H1 (cell line): Measurements from ENCODE around the gene FGF1. TPM values are rescaled to one million over a fixed set of nuclear protein-coding genes. Genes with fewer than 3 reads are reported as not detected.
A peak's percentile ranks its signal among the peaks of the same experiment; 100 is the strongest.

ENCODE experiments used
- CTCF ChIA-PET: fragments of 300-600 bp; sonication (Branson Sonifier 250); formaldehyde crosslinking; loops from one replicate; lab custom pipeline; 2021; ENCODE audit not compliant: partially characterized antibody; lab: Charles Lee
- POLR2A ChIA-PET: fragments of 300-600 bp; sonication (Branson Sonifier 250); formaldehyde crosslinking; loops from one replicate; lab custom pipeline; 2021; ENCODE audit warnings: inconsistent platforms; ENCODE audit not compliant: partially characterized antibody; lab: Charles Lee
- DNase-seq, 2 experiments: peaks; one replicate each; pipeline versions ENCODE4 v3.0.0 to v3.0.0-alpha.2; 2010 to 2022; ENCODE audit warnings: low spot score in 2 of 2, low read depth in 1 of 2, mixed read lengths in 1 of 2
- FAIRE-seq: peaks from 2 replicates; lab custom pipeline; 2011; peaks lifted over from hg19 to GRCh38; lab: Jason Lieb, UNC
- H2AFZ ChIP-seq: 2 replicates; pipeline ENCODE4 v1.8.1; 2012; ENCODE audit warnings: low read length, inconsistent platforms
- H2AK5ac ChIP-seq: 2 replicates; pipeline ENCODE4 v1.6.1; 2013; ENCODE audit warnings: low read depth, low read length
- H2BK120ac ChIP-seq: replicated peaks from 2 replicates; pipeline ENCODE3; 2013; ENCODE audit warnings: low read depth, low read length, inconsistent platforms
- H2BK12ac ChIP-seq: 2 replicates; pipeline ENCODE4 v1.6.1; 2013; ENCODE audit warnings: low read depth, low read length
- H2BK15ac ChIP-seq: 2 replicates; pipeline ENCODE4 v1.6.1; 2013; ENCODE audit warnings: low read length
- H2BK20ac ChIP-seq: 2 replicates; pipeline ENCODE4 v1.6.1; 2013; ENCODE audit warnings: low read length
- H2BK5ac ChIP-seq: 2 replicates; pipeline ENCODE4 v1.6.1; 2013; ENCODE audit warnings: low read depth, low read length
- H3K14ac ChIP-seq: 2 replicates; pipeline ENCODE4 v1.6.1; 2013; ENCODE audit warnings: inconsistent platforms; ENCODE audit not compliant: insufficient read length
- H3K18ac ChIP-seq: 2 replicates; pipeline ENCODE4 v1.6.1; 2013; ENCODE audit warnings: low read length; ENCODE audit errors: extremely low read depth
- H3K23ac ChIP-seq: 2 replicates; pipeline ENCODE4 v1.6.1; 2013; ENCODE audit warnings: inconsistent platforms; ENCODE audit not compliant: insufficient read length
- H3K23me2 ChIP-seq: 2 replicates; pipeline ENCODE4 v1.6.1; 2013; ENCODE audit warnings: low read depth, low read length
- H3K27ac ChIP-seq: 2 replicates; pipeline ENCODE4 v1.6.1; 2011; ENCODE audit warnings: low read depth, low read length, inconsistent platforms
- H3K27me3 ChIP-seq, 4 experiments: replicated peaks in 1 of 4; 1 replicate in 1 of 4; 2 replicates in 3 of 4; pipeline versions ENCODE4 v1.6.1 to v1.8.1; 2011 to 2013; ENCODE audit warnings: low read length in 3 of 4, mild to moderate bottlenecking in 3 of 4, inconsistent platforms in 2 of 4, mixed read lengths in 2 of 4, moderate library complexity in 1 of 4; ENCODE audit not compliant: control insufficient read depth in 3 of 4, insufficient read depth in 3 of 4; ENCODE audit errors: extremely low read depth in 1 of 4
- H3K36me3 ChIP-seq, 4 experiments: 2 replicates each; pipeline versions ENCODE4 v1.6.1 to v1.8.1; 2011 to 2013; ENCODE audit warnings: mild to moderate bottlenecking in 4 of 4, low read length in 3 of 4, moderate library complexity in 2 of 4, control low read depth in 1 of 4, inconsistent platforms in 1 of 4; ENCODE audit not compliant: insufficient read depth in 4 of 4, control insufficient read depth in 2 of 4
- H3K4ac ChIP-seq: replicated peaks from 2 replicates; pipeline ENCODE3; 2013; ENCODE audit warnings: low read length, low read depth, mixed read lengths, inconsistent platforms; ENCODE audit not compliant: insufficient read length
- H3K4me1 ChIP-seq, 4 experiments: replicated peaks in 1 of 4; 1 replicate in 1 of 4; 2 replicates in 3 of 4; pipeline versions ENCODE4 v1.6.1 to v1.8.1; 2011 to 2013; ENCODE audit warnings: low read length in 3 of 4, inconsistent platforms in 2 of 4, mixed read lengths in 1 of 4; ENCODE audit not compliant: insufficient read depth in 4 of 4, control insufficient read depth in 3 of 4
- H3K4me2 ChIP-seq, 2 experiments: 2 replicates each; pipeline versions ENCODE4 v1.6.1 to v1.8.1; 2011 to 2013; ENCODE audit warnings: low read depth in 2 of 2, low read length in 2 of 2, control low read depth in 1 of 2, inconsistent platforms in 1 of 2, mild to moderate bottlenecking in 1 of 2; ENCODE audit not compliant: insufficient read depth in 1 of 2
- H3K4me3 ChIP-seq, 4 experiments: fragments of 200-600, 300-600 bp in 1 of 4; sonication (generic), shearing (Covaris generic), sonication (Bioruptor Twin) in 1 of 4; 2 replicates each; pipeline versions ENCODE4 v1.5.1 to v1.8.1; 2011 to 2016; ENCODE audit warnings: low read length in 4 of 4, low read depth in 3 of 4, control low read depth in 2 of 4, inconsistent platforms in 2 of 4, mild to moderate bottlenecking in 2 of 4, mixed read lengths in 1 of 4, moderate library complexity in 1 of 4; ENCODE audit not compliant: insufficient read depth in 2 of 4; ENCODE audit errors: extremely low read depth in 1 of 4
- H3K56ac ChIP-seq: replicated peaks from 2 replicates; pipeline ENCODE3; 2013; ENCODE audit warnings: low read depth, mild to moderate bottlenecking, mixed read lengths, low read length, inconsistent platforms; ENCODE audit not compliant: insufficient read length
- H3K79me1 ChIP-seq: 2 replicates; pipeline ENCODE4 v1.6.1; 2013; ENCODE audit warnings: low read depth, low read length, control low read depth
- H3K79me2 ChIP-seq, 2 experiments: 2 replicates each; pipeline versions ENCODE4 v1.6.1 to v1.8.1; 2012 to 2013; ENCODE audit warnings: low read length in 2 of 2, mild to moderate bottlenecking in 2 of 2, inconsistent platforms in 1 of 2; ENCODE audit not compliant: insufficient read depth in 2 of 2, control insufficient read depth in 1 of 2
- H3K9ac ChIP-seq, 4 experiments: replicated peaks in 1 of 4; 1 replicate in 1 of 4; 2 replicates in 3 of 4; pipeline versions ENCODE4 v1.6.1 to v1.8.1; 2011 to 2013; ENCODE audit warnings: low read depth in 3 of 4, low read length in 3 of 4, control low read depth in 2 of 4, mild to moderate bottlenecking in 2 of 4, moderate library complexity in 2 of 4, inconsistent platforms in 1 of 4; ENCODE audit errors: extremely low read depth in 1 of 4
- H3K9me3 ChIP-seq, 2 experiments: 2 replicates each; pipeline versions ENCODE4 v1.6.1 to v1.8.1; 2012 to 2013; ENCODE audit warnings: mild to moderate bottlenecking in 2 of 2, moderate library complexity in 2 of 2, control low read depth in 1 of 2, inconsistent platforms in 1 of 2, low read depth in 1 of 2, low read length in 1 of 2, mixed read lengths in 1 of 2; ENCODE audit not compliant: insufficient read depth in 2 of 2
- H4K20me1 ChIP-seq, 2 experiments: replicated peaks in 1 of 2; 2 replicates each; pipeline versions ENCODE3 to v1.8.1; 2011 to 2013; ENCODE audit warnings: inconsistent platforms in 2 of 2, low read length in 2 of 2, mild to moderate bottlenecking in 1 of 2; ENCODE audit not compliant: insufficient read depth in 2 of 2, control insufficient read depth in 1 of 2
- H4K5ac ChIP-seq: 2 replicates; pipeline ENCODE4 v1.6.1; 2013; ENCODE audit warnings: low read length, low read depth, mixed read lengths, inconsistent platforms; ENCODE audit not compliant: insufficient read length
- H4K8ac ChIP-seq: 2 replicates; pipeline ENCODE4 v1.8.0; 2013; ENCODE audit warnings: mild to moderate bottlenecking, moderate library complexity, low read length, inconsistent platforms; ENCODE audit not compliant: insufficient read depth; ENCODE audit errors: extremely low read depth
- H4K91ac ChIP-seq: replicated peaks from 2 replicates; pipeline ENCODE3; 2013; ENCODE audit warnings: low read length, mixed read lengths, inconsistent platforms; ENCODE audit not compliant: insufficient read length
- KDM5A ChIP-seq: fragments of 200-600 bp; IDR thresholded peaks from 2 replicates; pipeline ENCODE4 v1.7.1; 2012; ENCODE audit warnings: mild to moderate bottlenecking, low read length, inconsistent platforms, mixed read lengths
- SP1 ChIP-seq: IDR thresholded peaks from 2 replicates; pipeline ENCODE4 v1.6.1; 2011; ENCODE audit warnings: low read depth, low read length
- WGBS, 2 experiments: shearing (Covaris generic) in 1 of 2; methylation state at CpG; one replicate each; pipeline versions ENCODE4 v1.1.6 to v1.1.7; 2013 to 2015; ENCODE audit warnings: low lambda C conversion rate in 2 of 2, mixed read lengths in 2 of 2, inconsistent platforms in 1 of 2, low coverage in 1 of 2, missing lambda C conversion rate in 1 of 2; ENCODE audit not compliant: insufficient replicate concordance in 2 of 2, insufficient coverage in 1 of 2, insufficient read length in 1 of 2; ENCODE audit errors: extremely low coverage in 1 of 2, missing lambda C conversion rate in 1 of 2; 5-methylcytosine and 5-hydroxymethylcytosine counted together
- polyA plus RNA-seq, 7 experiments: library from polyadenylated mRNA; depleted of rRNA in 3 of 7; stranded (reverse) in 5 of 7; unstranded in 2 of 7; fragments of >200 nt in 5 of 7; fragments of 200-250 nt in 2 of 7; gene quantifications; 1 replicate in 5 of 7; 2 replicates in 1 of 7; 4 replicates in 1 of 7; pipeline versions ENCODE4 v1.2.1 to v1.2.3, GENCODE V29; 2011 to 2013; ENCODE audit warnings: missing spikeins in 2 of 7, mixed read lengths in 2 of 7
- total RNA-seq: library from RNA; stranded (reverse); fragmentation: NEBNext Ultra II Directional; extraction: Animal tissue kit (Norgen Biotek cat#: 25700); gene quantifications from 2 replicates; pipeline ENCODE4 v1.2.1, GENCODE V29; 2021

The FGF1 gene
- total and polyA plus RNA-seq, 2 of the 8 experiments (the other 6 are each of a cell fraction or from before 2014, with no cell fraction given), result 0.30 to 0.50 TPM

DNA sequence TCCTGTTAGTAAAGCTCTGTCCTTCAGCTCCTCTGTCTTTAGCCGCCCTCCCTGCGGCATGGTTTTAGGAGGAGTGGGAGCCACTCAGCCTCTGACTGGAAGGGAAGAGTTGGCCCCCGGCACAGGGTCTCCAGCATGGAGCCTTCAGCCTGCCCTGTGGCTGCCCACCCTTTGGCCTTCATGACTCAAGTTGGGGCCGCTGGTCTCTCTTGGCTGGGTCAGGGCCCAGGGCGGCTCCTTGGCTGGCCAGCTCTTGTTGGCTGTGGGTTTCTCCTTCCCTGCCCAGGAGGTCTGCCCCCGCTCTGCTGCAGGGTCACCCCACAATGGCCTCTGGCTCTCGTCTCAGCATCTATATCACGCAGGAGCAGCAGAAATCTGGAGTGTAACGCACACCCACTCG lies 25.7 kb downstream of the FGF1 start:
- 84% methylated on average over 10 of the region's 10 CpGs; no CpG with 5 or more reads in 1 of the 2 experiments for WGBS, 2 experiments
- H2AK5ac ChIP-seq, result no peak overlapping the region
- TF ChIP-seq SP1 (no peak), KDM5A (no peak)
- H3K79me2 ChIP-seq, result no peaks in the 10 kb centered on the region
- H4K5ac ChIP-seq, result no peak overlapping the region
- no peaks in the 10 kb centered on the region for H3K27me3 ChIP-seq
- no peaks in the 10 kb centered on the region for H3K79me1 ChIP-seq
- no peak overlapping the region for H2AFZ ChIP-seq
- H3K56ac ChIP-seq, result no peak overlapping the region
- ChIA-PET CTCF (interaction anchor here (0.8 to 17.4 kb wide), 14 partner anchors 10 to 552 kb away, joined by 3 to 605 read pairs (median 6); partner anchors contain the start of genes FGF1 and NDFIP1), POLR2A (interaction anchor here (0.8 kb wide), 1 partner anchor 39 kb away, joined by 3 read pairs; no protein-coding TSS in a partner anchor)
- H3K4me2 ChIP-seq, result no peak overlapping the region
- H4K91ac ChIP-seq, result peak overlapping the region; percentile 34
- no peak overlapping the region for H3K23ac ChIP-seq
- no peak for FAIRE-seq
- H3K4me1 ChIP-seq, result peaks cover 0 to 5% (median 0%) of the 10 kb centered on the region in 4 experiments; a peak in 2 of 7 replicates
- no peaks in the 10 kb centered on the region; the same call in 1 of the 2 replicates for H3K23me2 ChIP-seq
- H3K9me3 ChIP-seq, result no peaks in the 10 kb centered on the region
- no peak overlapping the region for H2BK15ac ChIP-seq
- 0 out of 2 replicates have a peak overlapping the region, but pooled peaks have one; percentile 13 for H2BK12ac ChIP-seq
- no peaks in the 10 kb centered on the region for H3K36me3 ChIP-seq
- H2BK120ac ChIP-seq, result no peak overlapping the region
- 0 out of 2 replicates have a peak overlapping the region, but pooled peaks have one; percentile 44 for H3K18ac ChIP-seq
- no peak for DNase-seq
- no peak overlapping the region for H3K27ac ChIP-seq
- no peak overlapping the region for H2BK20ac ChIP-seq
- H3K9ac ChIP-seq, result no peak overlapping the region
- no peak overlapping the region for H3K4me3 ChIP-seq
- no peak overlapping the region for H3K14ac ChIP-seq
- H3K4ac ChIP-seq, result no peak overlapping the region
- H4K20me1 ChIP-seq, result no peaks in the 10 kb centered on the region
- H4K8ac ChIP-seq, result no peak overlapping the region
- 0 out of 2 replicates have a peak overlapping the region, but pooled peaks have one; percentile 1 for H2BK5ac ChIP-seq
